Peyer's patch (tissue), 4 donors: ENCODE results near the gene SUPT16H. TPM values are rescaled to one million over a fixed set of nuclear protein-coding genes. Genes with fewer than 3 reads are reported as not detected.

Source experiments
- DNase-seq, 3 donors: peaks; one replicate each; pipeline ENCODE4 v3.0.0-alpha.2; 2017 to 2019
- H3K27ac ChIP-seq, 4 donors: fragments of 200-600 bp; sonication (generic); one replicate each; pipeline ENCODE4 v1.5.1; 2016 to 2019
- H3K27me3 ChIP-seq, 2 donors: fragments of 200-600 bp; sonication (generic); one replicate each; pipeline ENCODE4 v1.5.1; 2019
- H3K36me3 ChIP-seq, 3 donors: fragments of 200-600 bp; sonication (generic); one replicate each; pipeline ENCODE4 v1.5.1; 2016 to 2019
- H3K4me1 ChIP-seq, 4 donors: fragments of 200-600 bp; sonication (generic); one replicate each; pipeline ENCODE4 v1.5.1; 2016 to 2019
- H3K4me3 ChIP-seq, 4 donors: fragments of 200-600 bp; sonication (generic); 1 replicate in 3 of 4; 2 replicates in 1 of 4; pipeline ENCODE4 v1.5.1; 2016 to 2019; ENCODE audit warnings: mild to moderate bottlenecking in 1 of 4
- H3K9me3 ChIP-seq, 4 donors: fragments of 200-600 bp; sonication (generic); one replicate each; pipeline ENCODE4 v1.5.1; 2016 to 2019; ENCODE audit warnings: mild to moderate bottlenecking in 1 of 4
- CTCF ChIP-seq, 6 experiments: fragments of 450-650 bp in 4 of 6; fragments of 200-600 bp in 2 of 6; sonication (generic) in 1 of 6; IDR thresholded peaks; one replicate each; pipeline ENCODE4 v1.5.1; 2017 to 2019; ENCODE audit warnings: antibody characterized with exemption in 6 of 6, mild to moderate bottlenecking in 3 of 6, moderate library complexity in 1 of 6
- POLR2A ChIP-seq, 2 donors: fragments of 450-650 bp; IDR thresholded peaks; one replicate each; pipeline ENCODE4 v1.5.1; 2017; ENCODE audit warnings: antibody characterized with exemption in 2 of 2, mild to moderate bottlenecking in 2 of 2, moderate library complexity in 2 of 2
- total RNA-seq, 4 donors: library from RNA; depleted of rRNA; stranded (reverse); fragments of >200 nt; gene quantifications; one replicate each; pipeline ENCODE4 v1.1.0, GENCODE V29; 2016

The SUPT16H gene
- total RNA-seq, 4 donors from 2014 or later: 25.7 to 86.6 (median 37.5) TPM

- no peak for TF ChIP-seq CTCF (IDR thresholded peaks at IDR 0.05)
- TF ChIP-seq POLR2A (IDR thresholded peaks at IDR 0.05): no peak
- Histone ChIP-seq H3K4me3 (no peak overlapping the region), H3K9me3 (no peaks in the 10 kb centered on the region), H3K36me3 (peaks cover 0 to 77% (median 0%) of the 10 kb centered on the region in 3 donors), H3K27ac (no peak overlapping the region), H3K4me1 (no peaks in the 10 kb centered on the region), H3K27me3 (no peaks in the 10 kb centered on the region)
- no peak for DNase-seq
Measured at GRCh38 chr14:21369949-21370679, 13.7 kb downstream of the SUPT16H start.

GRCh38 chr14:21367582-21368144 lies 16.2 kb downstream of the SUPT16H start:
- DNase-seq: no peak
- Histone ChIP-seq H3K4me3 (no peak overlapping the region), H3K27ac (no peak overlapping the region), H3K36me3 (peaks cover 0 to 97% (median 0%) of the 10 kb centered on the region in 3 donors), H3K9me3 (no peaks in the 10 kb centered on the region), H3K27me3 (no peaks in the 10 kb centered on the region), H3K4me1 (no peaks in the 10 kb centered on the region)
- TF ChIP-seq POLR2A (IDR thresholded peaks at IDR 0.05): no peak

- DNase-seq: no peak
Measured at GRCh38 chr14:21356511-21356910, 27.3 kb downstream of the SUPT16H start.

GRCh38 chr14:21352587-21352986 lies 31.2 kb downstream of the SUPT16H start:
- Histone ChIP-seq H3K4me1 (no peaks in the 10 kb centered on the region), H3K36me3 (peaks cover 0 to 65% (median 0%) of the 10 kb centered on the region in 3 donors), H3K4me3 (no peak overlapping the region), H3K27ac (no peak overlapping the region), H3K27me3 (no peaks in the 10 kb centered on the region), H3K9me3 (no peaks in the 10 kb centered on the region)
- TF ChIP-seq CTCF (IDR thresholded peaks at IDR 0.05): no peak
- no peak for TF ChIP-seq POLR2A (IDR thresholded peaks at IDR 0.05)
- DNase-seq: peak in 2 of 3 donors; percentile 32 to 52

More at GRCh38 chr14:21356511-21356910, 27.3 kb downstream of the SUPT16H start:
- Histone ChIP-seq H3K9me3 (no peaks in the 10 kb centered on the region), H3K4me1 (no peaks in the 10 kb centered on the region), H3K4me3 (no peak overlapping the region), H3K27me3 (no peaks in the 10 kb centered on the region), H3K36me3 (peaks cover 0 to 98% (median 0%) of the 10 kb centered on the region in 3 donors), H3K27ac (no peak overlapping the region)
- TF ChIP-seq CTCF (IDR thresholded peaks at IDR 0.05) (no peak), POLR2A (IDR thresholded peaks at IDR 0.05) (no peak)

- Histone ChIP-seq H3K36me3 (peaks cover 0 to 45% (median 0%) of the 10 kb centered on the region in 3 donors), H3K27ac (no peak overlapping the region), H3K27me3 (no peaks in the 10 kb centered on the region), H3K4me1 (no peaks in the 10 kb centered on the region), H3K9me3 (no peaks in the 10 kb centered on the region), H3K4me3 (no peak overlapping the region)
- no peak for DNase-seq
- TF ChIP-seq POLR2A (IDR thresholded peaks at IDR 0.05) (no peak), CTCF (IDR thresholded peaks at IDR 0.05) (no peak)
Measured at GRCh38 chr14:21350539-21350938, 33.3 kb downstream of the SUPT16H start.

- no peak overlapping the region for H3K4me3 ChIP-seq
- no peaks in the 10 kb centered on the region for H3K9me3 ChIP-seq
- no peaks in the 10 kb centered on the region for H3K27me3 ChIP-seq
- H3K4me1 ChIP-seq: no peaks in the 10 kb centered on the region
- H3K27ac ChIP-seq: no peak overlapping the region
- TF ChIP-seq POLR2A (IDR thresholded peaks at IDR 0.05) (no peak), CTCF (IDR thresholded peaks at IDR 0.05) (no peak)
- H3K36me3 ChIP-seq: peaks cover 0 to 12% (median 0%) of the 10 kb centered on the region in 3 donors
- DNase-seq: no peak
Measured at GRCh38 chr14:21347201-21347600, 36.6 kb downstream of the SUPT16H start.
